GM21367 (cell line): ENCODE measurements around the gene RNASE12.

Experiments used
- ATAC-seq: cut with Tn5 transposase; IDR thresholded peaks from one replicate; pipeline ENCODE4 v1.9.1; 2021; ENCODE audit not compliant: unreplicated experiment

The RNASE12 gene

GRCh38 chr14:20546877-20547276 is 44.3 kb downstream of the RNASE12 start:
- no peak for ATAC-seq
